ENCODE measurements around the gene TBC1D14.

The TBC1D14 gene

DNA sequence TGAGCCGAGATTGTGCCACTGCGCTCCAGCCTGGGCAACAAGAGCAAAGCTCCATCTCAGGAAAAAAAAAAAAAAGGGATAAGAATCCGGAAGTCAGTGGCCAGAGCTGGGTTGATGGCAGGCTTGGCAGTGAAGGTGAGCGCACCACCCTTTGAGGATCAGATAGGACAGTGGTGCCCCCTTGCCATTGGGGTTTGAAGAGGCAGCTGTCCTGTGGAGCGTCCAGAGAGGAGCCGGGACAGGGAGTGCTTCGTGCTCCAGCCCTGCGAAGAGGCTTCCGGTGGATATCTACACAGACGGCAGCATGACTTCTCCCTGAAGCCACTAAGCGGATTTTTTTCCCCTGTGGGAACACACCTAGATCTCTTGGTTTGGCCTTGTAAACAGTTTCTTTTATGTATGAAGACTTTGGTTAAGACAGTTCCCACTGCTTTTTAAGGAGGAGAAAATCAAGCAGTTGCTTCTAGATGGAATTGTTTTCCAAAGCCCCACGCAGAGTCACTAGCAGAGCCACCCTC, 6.5 kb downstream of the TBC1D14 start:
- Histone ChIP-seq H2AFZ (ENCODE audit: low read depth, low read length) (no peak overlapping the region), H3K79me2 (ENCODE audit: low read length) (peaks cover 36% of the 10 kb centered on the region), H3K9ac (ENCODE audit: low read length) (no peak overlapping the region), H3K4me1 (ENCODE audit: low read length) (0 out of 2 replicates have a peak, but pooled peaks cover under 1% of the 10 kb centered on the region), H4K20me1 (ENCODE audit: insufficient read depth, low read length) (peaks cover 17% of the 10 kb centered on the region), H3K9me3 (ENCODE audit: insufficient read depth, low read length) (no peaks in the 10 kb centered on the region), H3K27me3 (ENCODE audit: low read depth, low read length) (no peaks in the 10 kb centered on the region), H3K4me2 (ENCODE audit: low read length) (no peak overlapping the region), H3K36me3 (replicated peaks; ENCODE audit: low read depth, low read length) (no peaks in the 10 kb centered on the region), H3K27ac (ENCODE audit: low read length) (no peak overlapping the region), H3K4me3 (ENCODE audit: low read length) (no peak overlapping the region)
- TF ChIP-seq, protein P1, sequence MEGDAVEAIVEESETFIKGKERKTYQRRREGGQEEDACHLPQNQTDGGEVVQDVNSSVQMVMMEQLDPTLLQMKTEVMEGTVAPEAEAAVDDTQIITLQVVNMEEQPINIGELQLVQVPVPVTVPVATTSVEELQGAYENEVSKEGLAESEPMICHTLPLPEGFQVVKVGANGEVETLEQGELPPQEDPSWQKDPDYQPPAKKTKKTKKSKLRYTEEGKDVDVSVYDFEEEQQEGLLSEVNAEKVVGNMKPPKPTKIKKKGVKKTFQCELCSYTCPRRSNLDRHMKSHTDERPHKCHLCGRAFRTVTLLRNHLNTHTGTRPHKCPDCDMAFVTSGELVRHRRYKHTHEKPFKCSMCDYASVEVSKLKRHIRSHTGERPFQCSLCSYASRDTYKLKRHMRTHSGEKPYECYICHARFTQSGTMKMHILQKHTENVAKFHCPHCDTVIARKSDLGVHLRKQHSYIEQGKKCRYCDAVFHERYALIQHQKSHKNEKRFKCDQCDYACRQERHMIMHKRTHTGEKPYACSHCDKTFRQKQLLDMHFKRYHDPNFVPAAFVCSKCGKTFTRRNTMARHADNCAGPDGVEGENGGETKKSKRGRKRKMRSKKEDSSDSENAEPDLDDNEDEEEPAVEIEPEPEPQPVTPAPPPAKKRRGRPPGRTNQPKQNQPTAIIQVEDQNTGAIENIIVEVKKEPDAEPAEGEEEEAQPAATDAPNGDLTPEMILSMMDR (IDR thresholded peaks at IDR 0.05; ENCODE audit: low read depth, low read length) = no peak
- no peak for TF ChIP-seq EZH2phosphoT487 (IDR thresholded peaks at IDR 0.05; ENCODE audit: low read depth)

DNA sequence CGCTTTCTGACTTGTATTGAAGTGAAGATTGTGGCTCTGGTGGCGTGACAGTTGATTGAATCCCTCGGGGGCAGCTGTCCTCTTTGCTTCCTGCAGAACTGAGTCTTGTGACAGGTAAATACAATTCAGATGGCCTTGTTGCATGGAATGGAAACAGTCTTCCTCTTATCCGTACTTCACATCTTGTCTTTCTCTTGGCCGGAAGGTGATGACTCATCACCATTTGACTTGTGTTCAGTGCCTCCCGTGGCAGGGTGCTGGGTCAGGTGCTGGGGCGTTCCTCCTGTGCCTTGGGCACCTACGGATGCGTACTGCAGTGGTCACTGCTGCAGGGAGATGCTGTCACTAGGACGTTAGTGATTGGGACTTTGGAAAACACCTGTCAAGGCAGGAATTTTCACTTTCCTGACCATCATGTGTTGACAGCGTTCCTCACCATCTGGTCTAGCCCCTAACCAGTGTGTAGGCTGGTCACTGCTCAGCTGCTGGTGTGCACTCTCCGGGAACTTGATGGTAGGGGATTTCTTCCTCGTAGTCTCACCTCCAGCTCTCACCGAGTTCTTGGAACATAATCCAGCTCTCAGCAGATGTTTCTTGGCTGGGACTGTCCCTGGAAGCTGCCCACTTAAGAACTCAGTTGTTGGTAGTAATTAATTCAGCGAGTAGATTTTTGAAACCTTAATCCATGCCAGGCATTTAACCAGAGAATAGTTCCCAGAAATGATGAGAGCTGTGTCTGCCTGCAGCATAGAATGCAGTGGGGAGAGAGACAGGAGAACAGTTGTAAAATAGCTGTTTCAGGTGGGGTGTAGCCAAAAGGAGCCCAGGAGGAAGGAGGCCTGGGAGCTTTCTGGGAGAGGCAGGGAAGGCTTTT, 7.2 kb downstream of the TBC1D14 start:
- no peak overlapping the region for H3K9ac ChIP-seq (ENCODE audit: low read length)
- H3K4me2 ChIP-seq (ENCODE audit: low read length) = no peak overlapping the region
- H3K36me3 ChIP-seq (replicated peaks; ENCODE audit: low read depth, low read length) = no peaks in the 10 kb centered on the region
- H3K27ac ChIP-seq (ENCODE audit: low read length) = no peak overlapping the region
- H3K79me2 ChIP-seq (ENCODE audit: low read length) = peaks cover 30% of the 10 kb centered on the region
- no peaks in the 10 kb centered on the region for H3K4me1 ChIP-seq (ENCODE audit: low read length)
- no peaks in the 10 kb centered on the region for H3K27me3 ChIP-seq (ENCODE audit: low read depth, low read length)
- H2AFZ ChIP-seq (ENCODE audit: low read depth, low read length) = no peak overlapping the region
- H4K20me1 ChIP-seq (ENCODE audit: insufficient read depth, low read length) = peaks cover 16% of the 10 kb centered on the region
- no peaks in the 10 kb centered on the region for H3K9me3 ChIP-seq (ENCODE audit: insufficient read depth, low read length)
- TF ChIP-seq, protein P1 (IDR thresholded peaks at IDR 0.05; ENCODE audit: low read depth, low read length) = no peak
- no peak for TF ChIP-seq EZH2phosphoT487 (IDR thresholded peaks at IDR 0.05; ENCODE audit: low read depth)
- no peak overlapping the region for H3K4me3 ChIP-seq (ENCODE audit: low read length)

DNA sequence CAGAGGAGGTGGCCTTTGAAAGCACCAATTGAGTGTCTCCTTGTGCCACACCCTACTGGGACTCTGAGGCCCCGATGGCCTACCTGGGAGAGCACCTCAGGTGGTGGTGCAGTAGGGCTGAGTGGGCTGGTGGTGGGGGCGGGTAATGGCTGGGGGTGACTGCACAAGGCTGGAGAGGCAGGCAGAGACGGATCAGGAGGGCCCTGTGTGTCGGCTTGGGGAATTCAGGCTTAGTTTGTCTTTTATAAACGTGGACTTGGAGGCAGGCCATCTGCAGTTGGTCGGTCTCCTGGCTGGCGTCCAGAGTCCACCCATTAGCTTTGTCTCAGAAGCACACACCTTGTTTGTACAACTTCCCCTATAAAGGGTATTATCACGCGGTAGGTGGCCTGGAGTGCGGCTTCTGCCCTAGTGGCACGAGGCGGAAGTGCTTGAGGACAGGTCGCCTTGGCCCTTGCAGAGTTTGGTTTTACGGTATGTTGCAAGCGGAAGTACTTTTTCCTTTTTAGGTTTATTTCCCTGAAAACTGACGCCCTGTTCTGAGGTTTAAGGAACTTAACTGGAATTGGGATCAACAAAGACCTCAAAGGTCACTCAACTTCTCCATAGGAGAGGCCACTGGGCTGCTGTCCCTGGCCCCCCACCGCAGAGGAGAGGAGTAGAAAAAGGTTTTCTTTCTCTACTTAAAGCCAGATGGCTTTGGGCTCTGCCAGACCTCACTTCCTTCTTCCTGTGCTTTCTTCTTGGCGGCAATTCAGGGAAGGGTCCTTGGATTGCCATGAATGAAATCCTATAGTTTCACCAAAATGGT, 8.0 kb downstream of the TBC1D14 start:
- H3K27me3 ChIP-seq (ENCODE audit: low read depth, low read length) = no peaks in the 10 kb centered on the region
- H3K4me1 ChIP-seq (ENCODE audit: low read length) = no peaks in the 10 kb centered on the region
- TF ChIP-seq, protein P1 (IDR thresholded peaks at IDR 0.05; ENCODE audit: low read depth, low read length) = no peak
- peaks cover 33% of the 10 kb centered on the region for H3K79me2 ChIP-seq (ENCODE audit: low read length)
- no peaks in the 10 kb centered on the region for H3K9me3 ChIP-seq (ENCODE audit: insufficient read depth, low read length)
- no peak overlapping the region for H3K27ac ChIP-seq (ENCODE audit: low read length)
- peaks cover 16% of the 10 kb centered on the region for H4K20me1 ChIP-seq (ENCODE audit: insufficient read depth, low read length)
- no peak overlapping the region for H2AFZ ChIP-seq (ENCODE audit: low read depth, low read length)
- no peak overlapping the region for H3K9ac ChIP-seq (ENCODE audit: low read length)
- no peak overlapping the region for H3K4me3 ChIP-seq (ENCODE audit: low read length)
- no peaks in the 10 kb centered on the region for H3K36me3 ChIP-seq (replicated peaks; ENCODE audit: low read depth, low read length)
- H3K4me2 ChIP-seq (ENCODE audit: low read length) = no peak overlapping the region

DNA sequence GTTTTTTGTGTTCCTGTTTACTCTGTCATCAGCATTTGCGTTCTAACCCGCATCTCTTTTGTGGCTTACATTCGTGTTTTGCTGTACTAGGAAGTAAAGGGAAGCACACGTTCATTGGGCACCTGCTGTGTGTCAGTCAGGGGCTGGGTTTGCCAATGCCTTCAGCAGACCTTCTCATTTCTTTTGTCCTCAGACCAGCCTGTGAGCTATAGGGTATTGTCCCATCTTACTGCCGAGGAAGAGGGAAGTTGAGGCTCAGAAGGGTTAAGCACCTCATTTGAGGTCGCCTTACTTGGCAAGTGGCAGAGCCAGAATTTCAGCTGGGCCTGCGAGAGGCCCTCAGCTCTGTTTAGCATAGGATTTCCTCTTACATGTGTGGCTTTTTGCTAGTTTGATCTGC, 8.7 kb downstream of the TBC1D14 start:
- Histone ChIP-seq H3K27ac (ENCODE audit: low read length) (no peak overlapping the region), H3K36me3 (replicated peaks; ENCODE audit: low read depth, low read length) (no peaks in the 10 kb centered on the region), H3K9me3 (ENCODE audit: insufficient read depth, low read length) (no peaks in the 10 kb centered on the region), H4K20me1 (ENCODE audit: insufficient read depth, low read length) (peaks cover 16% of the 10 kb centered on the region), H3K79me2 (ENCODE audit: low read length) (peaks cover 30% of the 10 kb centered on the region), H3K9ac (ENCODE audit: low read length) (no peak overlapping the region), H3K4me3 (ENCODE audit: low read length) (no peak overlapping the region), H3K4me1 (ENCODE audit: low read length) (no peaks in the 10 kb centered on the region), H2AFZ (ENCODE audit: low read depth, low read length) (no peak overlapping the region), H3K27me3 (ENCODE audit: low read depth, low read length) (no peaks in the 10 kb centered on the region), H3K4me2 (ENCODE audit: low read length) (no peak overlapping the region)
- no peak for TF ChIP-seq EZH2phosphoT487 (IDR thresholded peaks at IDR 0.05; ENCODE audit: low read depth)
- TF ChIP-seq, protein P1 (IDR thresholded peaks at IDR 0.05; ENCODE audit: low read depth, low read length) = no peak
